ENCODE measurements around the gene YPEL2.
A peak's percentile ranks its signal among the peaks of the same experiment; 100 is the strongest.

Gene YPEL2

GRCh38 chr17:59328601-59329000, 2.9 kb upstream of the YPEL2 start:
- Histone ChIP-seq H3K4me1 (ENCODE audit: control insufficient read depth, insufficient read depth, low read length) (peaks cover 25% of the 10 kb centered on the region), H3K9me3 (ENCODE audit: control insufficient read depth, insufficient read depth, low read depth, low read length) (no peaks in the 10 kb centered on the region), H3K27ac (ENCODE audit: extremely low read depth, low read depth, low read length) (no peak overlapping the region), H3K36me3 (ENCODE audit: control insufficient read depth in 2 of 2, insufficient read depth in 1 of 2, low read length in 2 of 2) (no peaks in the 10 kb centered on the region), H3K4me3 (ENCODE audit: low read depth, low read length) (no peak overlapping the region)
- ChIA-PET POLR2A (no interaction called here), CTCF (interaction anchor here (0.6 to 8.6 kb wide), 6 partner anchors 8 to 225 kb away, joined by 3 to 151 read pairs (median 11); no protein-coding TSS in a partner anchor)
- no peak for TF ChIP-seq ZNF704 (tag by site-specific recombination; IDR thresholded peaks at IDR 0.05)
- no peak for TF ChIP-seq ZNF623 (tag by site-specific recombination; IDR thresholded peaks at IDR 0.05)
- no peak for TF ChIP-seq ZNF23 (tag by site-specific recombination; IDR thresholded peaks at IDR 0.05; ENCODE audit: borderline replicate concordance)
- no peak for TF ChIP-seq ZNF2 (tag by site-specific recombination; IDR thresholded peaks at IDR 0.05)
- TF ChIP-seq ZNF610 (tag by site-specific recombination; IDR thresholded peaks at IDR 0.05; ENCODE audit: borderline replicate concordance), result no peak
- TF ChIP-seq CTCF (tag by site-specific recombination; IDR thresholded peaks at IDR 0.05), result no peak
- TF ChIP-seq ZNF626 (tag by site-specific recombination; IDR thresholded peaks at IDR 0.05), result no peak
- no peak for TF ChIP-seq GLIS2 (tag by site-specific recombination; IDR thresholded peaks at IDR 0.05)
- no peak for TF ChIP-seq ZNF677 (tag by site-specific recombination; IDR thresholded peaks at IDR 0.05)
- TF ChIP-seq ZBTB8A (tag by site-specific recombination; IDR thresholded peaks at IDR 0.05), result no peak
- no peak for TF ChIP-seq ZNF600 (tag by site-specific recombination; IDR thresholded peaks at IDR 0.05)
- TF ChIP-seq ZNF670 (tag by site-specific recombination; IDR thresholded peaks at IDR 0.05; ENCODE audit: low read depth), result no peak
- no peak for TF ChIP-seq ZBTB21 (tag by site-specific recombination; IDR thresholded peaks at IDR 0.05)
- no peak for TF ChIP-seq ZNF830 (tag by site-specific recombination; IDR thresholded peaks at IDR 0.05; ENCODE audit: low read depth)
- no peak for TF ChIP-seq HOXD13 (CRISPR knock-in tag; IDR thresholded peaks at IDR 0.05; ENCODE audit: borderline replicate concordance)
- TF ChIP-seq SP3 (tag by site-specific recombination; IDR thresholded peaks at IDR 0.05), result no peak
- TF ChIP-seq ZIC2 (tag by site-specific recombination; IDR thresholded peaks at IDR 0.05), result no peak

GRCh38 chr17:59329176-59330052, 2.0 kb upstream of the YPEL2 start:
- H3K36me3 ChIP-seq (ENCODE audit: control insufficient read depth in 2 of 2, insufficient read depth in 1 of 2, low read length in 2 of 2), result no peaks in the 10 kb centered on the region
- no peaks in the 10 kb centered on the region for H3K9me3 ChIP-seq (ENCODE audit: control insufficient read depth, insufficient read depth, low read depth, low read length)
- ChIA-PET POLR2A (interaction anchor here (0.5 to 0.8 kb wide), 6 partner anchors 10 to 290 kb away, joined by 3 to 17 read pairs (median 5); partner anchors contain the start of genes CLTC and GDPD1), CTCF (interaction anchor here (0.6 to 8.6 kb wide), 51 partner anchors 8 to 749 kb away, joined by 3 to 151 read pairs (median 4); no protein-coding TSS in a partner anchor)
- peaks cover 25% of the 10 kb centered on the region for H3K4me1 ChIP-seq (ENCODE audit: control insufficient read depth, insufficient read depth, low read length)
- peak overlapping the region; percentile 8; the same call in 1 of the 2 replicates for H3K27ac ChIP-seq (ENCODE audit: extremely low read depth, low read depth, low read length)
- no peak overlapping the region for H3K4me3 ChIP-seq (ENCODE audit: low read depth, low read length)
- TF ChIP-seq ZNF280D (tag by site-specific recombination; IDR thresholded peaks at IDR 0.05) (no peak), ZNF555 (tag by site-specific recombination; conservative IDR thresholded peaks at IDR 0.05) (no peak), KLF7 (tag by site-specific recombination; IDR thresholded peaks at IDR 0.05; ENCODE audit: borderline replicate concordance) (no peak), ZBTB1 (tag by site-specific recombination; IDR thresholded peaks at IDR 0.05) (no peak), PATZ1 (tag by site-specific recombination; IDR thresholded peaks at IDR 0.05) (peak; percentile 14; the same call in 1 of the 2 replicates), ZNF184 (tag by site-specific recombination; IDR thresholded peaks at IDR 0.05) (no peak), ZNF501 (tag by site-specific recombination; IDR thresholded peaks at IDR 0.05) (no peak), ZSCAN18 (tag by site-specific recombination; IDR thresholded peaks at IDR 0.05) (no peak)

All from HEK293 (cell line).